ENCODE data around the gene RMND1.

DNA sequence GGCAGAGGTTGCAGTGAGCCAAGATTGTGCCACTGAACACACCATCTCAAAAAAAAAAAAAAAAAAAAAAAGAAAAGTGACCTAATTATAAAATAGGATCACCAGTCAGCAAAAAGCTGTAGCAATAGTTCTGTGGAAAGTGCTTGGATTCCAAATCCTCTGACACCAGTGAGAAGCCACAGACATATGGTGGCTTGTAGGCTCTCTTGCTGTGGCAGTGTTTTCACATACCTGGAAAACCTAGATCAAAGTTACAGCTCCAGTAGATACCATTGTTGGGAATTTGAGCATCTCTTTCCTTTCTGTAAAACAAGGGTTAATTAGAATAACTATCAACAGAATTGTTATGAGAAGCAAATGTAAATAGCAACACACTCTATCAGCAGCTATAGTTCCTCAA lies 46.0 kb upstream of the RMND1 start:
- no peak for TF ChIP-seq POLR2A (IDR thresholded peaks at IDR 0.05; ENCODE audit: low read depth, low read length)
- no peak for TF ChIP-seq TAF1 (IDR thresholded peaks at IDR 0.05; ENCODE audit: low read depth, low read length)
- no peak for TF ChIP-seq POLR2AphosphoS5 (IDR thresholded peaks at IDR 0.05; ENCODE audit: low read depth, low read length)
- TF ChIP-seq SPI1 (IDR thresholded peaks at IDR 0.05; ENCODE audit: low read depth, low read length), result no peak

Measured in GM12891 (cell line).